ENCODE data around the gene LHX1.

LHX1 gene

DNA sequence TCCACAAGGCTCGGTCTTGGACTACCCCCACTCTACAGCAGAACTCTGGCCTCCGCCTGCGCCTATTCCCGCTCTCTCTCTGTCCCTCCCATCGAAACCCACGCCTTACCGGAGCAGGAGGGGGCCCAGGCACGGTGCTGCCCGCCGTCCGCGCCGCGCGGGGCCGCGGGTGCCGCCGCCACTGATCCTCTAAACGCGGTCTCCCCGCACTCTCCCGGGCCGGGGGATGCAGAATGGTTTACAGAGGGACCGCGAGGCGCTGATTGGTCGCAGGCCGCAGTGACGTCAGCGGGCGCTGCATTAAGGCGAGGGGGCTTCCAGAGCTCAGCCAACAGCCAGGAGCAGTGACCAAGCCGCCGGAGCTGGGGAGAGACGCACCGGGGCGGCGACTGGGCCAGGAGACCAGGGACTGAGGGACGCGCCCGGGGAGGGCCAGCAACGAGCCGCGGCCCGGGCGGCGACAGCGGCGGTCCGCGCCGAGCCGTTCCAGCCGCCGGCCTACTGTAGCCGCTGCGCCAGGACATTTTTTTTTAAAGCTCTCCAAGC, 747 bp upstream of the LHX1 start:
- H3K27ac ChIP-seq = no peak overlapping the region
- no peak for DNase-seq (ENCODE audit: low read depth, low spot score)

DNA sequence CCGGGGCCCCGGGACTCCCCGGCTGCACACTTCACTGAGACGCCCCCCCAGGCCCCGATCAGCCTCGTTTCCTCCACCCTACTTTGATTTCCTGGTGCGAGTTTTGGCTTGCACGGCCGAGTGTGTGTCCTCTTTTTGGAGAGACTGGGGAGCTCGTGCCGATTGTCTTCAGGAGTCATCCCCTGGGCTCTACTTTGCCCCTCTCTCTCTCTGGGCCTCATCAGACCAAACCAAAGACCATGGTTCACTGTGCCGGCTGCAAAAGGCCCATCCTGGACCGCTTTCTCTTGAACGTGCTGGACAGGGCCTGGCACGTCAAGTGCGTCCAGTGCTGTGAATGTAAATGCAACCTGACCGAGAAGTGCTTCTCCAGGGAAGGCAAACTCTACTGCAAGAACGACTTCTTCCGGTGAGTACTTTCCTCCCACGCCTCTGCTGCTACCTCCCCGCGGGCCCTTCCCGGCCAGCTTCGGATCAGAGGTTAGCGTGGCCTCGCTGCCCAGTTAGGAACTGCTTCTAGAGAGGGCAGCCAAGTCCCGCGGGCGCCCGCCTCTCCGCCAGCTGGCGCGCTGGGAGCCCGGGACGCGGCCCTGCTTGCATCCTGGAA, 787 bp downstream of the LHX1 start:
- DNase-seq (ENCODE audit: low read depth, low spot score) = no peak
- no peak overlapping the region for H3K27ac ChIP-seq

DNA sequence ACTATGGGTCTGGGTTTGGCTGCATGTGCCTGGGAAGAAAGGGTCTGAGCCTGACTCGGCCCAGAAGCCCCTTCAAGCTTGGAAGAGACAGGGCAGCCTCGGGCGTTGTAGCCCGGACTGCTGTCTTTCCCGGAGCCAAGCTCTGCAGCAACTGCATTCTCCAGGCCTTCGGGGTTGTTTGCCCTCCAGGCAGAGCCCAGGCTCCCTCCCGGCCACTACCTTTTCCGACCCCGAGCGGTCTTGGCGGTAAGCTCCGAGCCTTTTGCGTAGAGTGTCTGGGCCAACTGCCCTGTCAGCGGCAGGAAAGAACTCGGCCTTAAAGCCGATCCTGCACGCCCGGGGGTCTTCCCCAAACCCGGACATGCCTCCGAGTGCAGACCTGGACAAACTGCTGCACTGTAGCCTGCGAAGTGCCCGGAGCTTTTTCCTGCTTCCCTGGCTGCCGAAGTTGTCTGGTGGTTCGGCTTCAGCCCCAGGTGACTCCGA, 1.3 kb downstream of the LHX1 start:
- H3K27ac ChIP-seq = no peak overlapping the region
- no peak for DNase-seq (ENCODE audit: low read depth, low spot score)

DNA sequence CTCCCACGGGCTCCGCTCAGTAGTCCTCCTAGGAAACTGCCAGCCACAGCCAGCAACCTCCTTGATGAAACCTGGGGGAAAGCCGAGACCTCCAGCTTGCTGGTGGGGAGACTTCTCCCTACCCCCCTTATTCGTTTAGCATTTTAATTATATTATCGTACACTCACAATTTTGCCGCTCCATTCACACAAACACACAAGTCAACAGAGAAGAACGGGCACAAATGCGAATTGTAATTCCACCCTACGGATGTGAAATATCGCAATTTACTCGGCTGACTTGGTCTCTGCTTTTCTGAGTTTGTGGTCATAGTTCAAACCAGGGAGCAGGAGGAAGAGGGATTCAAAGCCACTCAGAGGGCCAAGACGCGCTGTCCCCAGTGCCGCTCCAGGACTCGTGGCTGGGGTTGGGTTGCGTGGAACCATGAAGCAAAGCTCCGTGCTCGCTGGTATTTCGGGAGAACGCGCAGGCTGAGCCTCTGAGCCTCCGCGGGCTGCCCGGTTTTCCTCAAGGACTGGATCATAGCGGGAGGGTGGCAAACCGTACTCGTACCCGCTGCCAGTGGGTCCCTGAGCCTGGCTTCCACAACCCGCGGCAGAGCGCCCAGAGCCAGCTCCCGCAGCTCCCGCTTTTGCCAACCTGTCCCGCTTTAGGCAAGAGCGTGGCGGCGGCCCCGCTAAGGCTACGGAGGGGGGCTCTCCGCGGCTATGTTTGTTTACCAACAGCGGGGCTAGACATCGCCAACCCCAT, 2.0 kb downstream of the LHX1 start:
- no peak overlapping the region for H3K27ac ChIP-seq
- no peak for DNase-seq (ENCODE audit: low read depth, low spot score)

DNA sequence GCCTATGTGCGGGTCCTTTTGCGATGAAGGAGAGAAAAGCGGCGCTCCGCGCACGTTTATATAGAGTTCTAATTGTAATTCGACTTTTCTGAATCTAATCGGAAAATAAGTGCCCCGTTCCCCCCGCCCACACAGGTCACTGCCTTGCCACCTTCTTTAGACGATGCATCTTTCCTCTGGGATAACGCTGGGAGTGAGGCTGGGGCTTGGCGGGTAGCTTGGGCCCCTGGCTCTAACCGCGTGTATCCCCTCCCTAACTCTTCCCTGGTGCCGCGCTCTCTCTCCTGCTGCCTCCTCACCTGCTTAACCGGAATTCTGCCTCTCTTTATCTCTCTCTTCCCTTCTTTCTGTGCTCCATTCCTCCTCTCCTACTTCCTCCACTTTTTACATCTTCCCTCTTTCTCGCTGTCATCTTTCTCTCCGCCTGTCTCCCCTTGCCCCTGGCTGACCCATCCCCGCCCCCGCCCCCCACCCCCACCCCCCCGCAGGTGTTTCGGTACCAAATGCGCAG, 2.6 kb downstream of the LHX1 start:
- DNase-seq (ENCODE audit: low read depth, low spot score) = no peak
- no peak overlapping the region for H3K27ac ChIP-seq

DNA sequence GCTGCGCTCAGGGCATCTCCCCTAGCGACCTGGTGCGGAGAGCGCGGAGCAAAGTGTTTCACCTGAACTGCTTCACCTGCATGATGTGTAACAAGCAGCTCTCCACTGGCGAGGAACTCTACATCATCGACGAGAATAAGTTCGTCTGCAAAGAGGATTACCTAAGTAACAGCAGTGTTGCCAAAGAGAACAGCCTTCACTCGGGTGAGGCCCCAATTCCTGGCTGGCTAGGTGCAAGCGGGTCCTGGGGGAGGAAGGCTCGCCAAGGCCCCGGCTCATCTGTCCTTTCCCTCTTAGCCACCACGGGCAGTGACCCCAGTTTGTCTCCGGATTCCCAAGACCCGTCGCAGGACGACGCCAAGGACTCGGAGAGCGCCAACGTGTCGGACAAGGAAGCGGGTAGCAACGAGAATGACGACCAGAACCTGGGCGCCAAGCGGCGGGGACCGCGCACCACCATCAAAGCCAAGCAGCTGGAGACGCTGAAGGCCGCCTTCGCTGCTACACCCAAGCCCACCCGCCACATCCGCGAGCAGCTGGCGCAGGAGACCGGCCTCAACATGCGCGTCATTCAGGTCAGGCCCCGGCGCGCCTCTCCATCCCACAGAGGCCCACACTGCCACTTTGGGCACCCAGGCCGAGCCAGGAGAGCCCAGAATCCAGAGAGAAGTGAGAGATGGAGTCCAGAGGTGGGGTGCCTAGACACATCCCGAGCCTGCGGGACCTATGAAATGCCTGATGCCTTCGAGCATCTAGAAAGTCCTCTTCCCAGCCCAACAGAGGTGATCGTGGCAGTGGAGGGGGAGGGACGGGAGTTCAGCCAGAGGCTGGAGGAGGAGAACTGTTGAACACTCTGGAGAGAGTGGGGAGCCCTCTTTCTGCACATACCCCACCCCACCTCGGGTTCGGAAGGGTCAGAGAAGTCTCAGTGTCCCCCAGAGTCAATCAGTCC, 3.3 kb downstream of the LHX1 start:
- no peak for DNase-seq (ENCODE audit: low read depth, low spot score)
- no peak overlapping the region for H3K27ac ChIP-seq

DNA sequence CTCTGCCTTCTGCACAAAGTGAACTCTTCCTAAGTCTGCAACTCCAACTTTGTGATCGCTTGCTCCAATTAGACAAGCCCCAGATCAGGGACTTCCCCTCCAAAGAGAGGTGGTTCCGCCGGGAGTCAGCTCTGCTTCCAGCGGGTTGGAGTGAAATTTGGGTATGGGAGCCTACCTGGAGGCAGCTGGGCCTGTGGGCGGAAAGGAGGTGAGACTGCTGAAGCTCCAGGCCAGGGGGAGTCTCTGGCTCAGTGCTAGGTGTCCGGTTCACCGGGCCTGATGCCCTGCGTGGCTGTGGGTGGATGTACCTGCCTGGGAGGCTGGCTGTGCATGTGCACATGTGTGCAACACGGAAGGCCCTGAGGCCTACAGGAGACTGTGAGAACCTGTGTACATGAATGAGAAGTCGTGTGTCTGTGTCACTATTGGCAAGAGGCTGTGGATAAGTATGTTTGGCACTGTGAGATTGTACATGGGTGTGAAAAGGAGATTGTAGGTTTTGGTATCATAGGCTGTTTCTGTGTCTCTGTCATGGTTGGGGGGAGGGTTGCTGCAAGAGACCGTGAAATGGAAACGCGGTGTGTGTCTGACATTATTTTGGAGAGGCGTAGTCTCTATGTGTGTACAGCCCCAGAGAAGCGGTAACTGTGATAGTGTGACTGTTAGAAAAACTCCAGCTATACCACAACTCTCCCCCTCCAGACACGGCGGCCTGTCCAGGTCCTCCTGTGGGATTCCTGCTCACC, 4.2 kb downstream of the LHX1 start:
- H3K27ac ChIP-seq = no peak overlapping the region
- no peak for DNase-seq (ENCODE audit: low read depth, low spot score)

DNA sequence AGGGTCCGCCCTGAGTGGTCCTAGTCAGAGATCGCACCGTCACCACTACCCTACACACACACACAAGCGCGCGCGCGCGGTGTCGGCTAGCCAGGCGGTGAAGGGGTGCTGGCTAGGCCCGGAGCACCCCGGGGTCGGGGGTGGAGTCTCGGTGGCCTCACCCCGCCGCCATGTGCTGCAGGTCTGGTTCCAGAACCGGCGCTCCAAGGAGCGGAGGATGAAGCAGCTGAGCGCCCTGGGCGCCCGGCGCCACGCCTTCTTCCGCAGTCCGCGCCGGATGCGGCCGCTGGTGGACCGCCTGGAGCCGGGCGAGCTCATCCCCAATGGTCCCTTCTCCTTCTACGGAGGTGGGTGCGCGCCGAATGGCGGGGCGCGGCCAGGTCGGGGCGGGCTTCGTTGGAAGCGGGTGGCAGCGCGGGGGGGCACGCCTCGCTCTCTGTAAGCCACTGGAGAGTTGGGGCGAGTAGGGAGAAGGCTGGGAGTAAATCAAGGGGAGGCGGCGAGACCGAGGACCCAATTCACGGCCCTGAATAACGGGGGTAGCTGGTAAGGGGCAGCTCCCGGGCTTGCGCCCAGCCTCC, 4.8 kb downstream of the LHX1 start:
- DNase-seq (ENCODE audit: low read depth, low spot score) = no peak
- H3K27ac ChIP-seq = no peak overlapping the region

DNA sequence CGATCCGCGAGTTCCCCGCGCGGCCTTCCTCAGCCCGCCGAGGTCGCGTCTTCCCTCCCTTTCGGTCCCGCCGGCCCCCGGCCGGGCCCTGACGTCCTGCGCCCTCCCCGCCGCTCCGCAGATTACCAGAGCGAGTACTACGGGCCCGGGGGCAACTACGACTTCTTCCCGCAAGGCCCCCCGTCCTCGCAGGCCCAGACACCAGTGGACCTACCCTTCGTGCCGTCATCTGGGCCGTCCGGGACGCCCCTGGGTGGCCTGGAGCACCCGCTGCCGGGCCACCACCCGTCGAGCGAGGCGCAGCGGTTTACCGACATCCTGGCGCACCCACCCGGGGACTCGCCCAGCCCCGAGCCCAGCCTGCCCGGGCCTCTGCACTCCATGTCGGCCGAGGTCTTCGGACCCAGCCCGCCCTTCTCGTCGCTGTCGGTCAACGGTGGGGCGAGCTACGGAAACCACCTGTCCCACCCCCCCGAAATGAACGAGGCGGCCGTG, 5.4 kb downstream of the LHX1 start:
- no peak overlapping the region for H3K27ac ChIP-seq
- no peak for DNase-seq (ENCODE audit: low read depth, low spot score)

DNA sequence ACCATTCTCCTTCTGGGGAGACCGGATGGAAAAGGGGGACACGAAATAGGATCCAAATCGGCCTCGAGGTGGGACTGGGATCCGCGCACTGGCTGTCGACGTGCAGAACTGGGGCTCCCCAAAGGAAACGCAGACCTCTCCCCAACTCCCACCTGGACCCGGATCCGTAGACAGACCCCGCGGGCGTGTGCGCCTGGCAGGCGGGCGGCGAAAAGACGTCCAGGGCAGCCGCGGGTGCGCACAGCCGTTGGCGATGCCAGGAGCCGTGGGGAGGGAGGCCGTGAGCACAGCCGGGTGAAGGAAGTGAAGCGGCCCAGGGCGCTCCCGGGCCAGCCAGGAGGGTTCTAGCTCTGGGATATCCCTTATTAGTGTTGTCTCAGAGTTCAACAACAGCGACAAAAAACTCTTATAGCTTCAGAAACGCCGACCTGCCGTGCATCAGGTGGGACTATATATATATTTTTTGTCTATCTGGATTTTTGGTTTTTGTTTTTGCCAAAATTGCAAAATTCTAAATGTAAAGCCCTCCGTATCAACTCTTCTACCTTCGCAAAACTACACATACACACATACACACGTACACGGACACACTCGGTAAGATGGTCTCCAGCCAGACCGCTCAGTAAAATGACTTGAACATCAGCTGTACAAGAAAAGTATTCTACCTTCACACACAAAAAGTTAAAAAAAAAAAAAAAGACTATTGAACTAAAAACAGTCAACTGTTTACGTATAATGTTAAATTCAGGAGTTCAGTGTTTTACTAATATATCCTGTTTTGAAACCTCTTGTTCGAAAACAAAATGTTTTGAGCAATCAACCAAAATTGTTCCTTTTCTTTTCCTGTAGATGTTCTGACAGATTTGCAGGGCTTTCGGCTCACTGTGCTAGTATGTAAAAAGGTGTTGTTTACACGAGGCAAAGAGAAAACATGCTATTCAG, 6.2 kb downstream of the LHX1 start:
- no peak for DNase-seq (ENCODE audit: low read depth, low spot score)

DNA sequence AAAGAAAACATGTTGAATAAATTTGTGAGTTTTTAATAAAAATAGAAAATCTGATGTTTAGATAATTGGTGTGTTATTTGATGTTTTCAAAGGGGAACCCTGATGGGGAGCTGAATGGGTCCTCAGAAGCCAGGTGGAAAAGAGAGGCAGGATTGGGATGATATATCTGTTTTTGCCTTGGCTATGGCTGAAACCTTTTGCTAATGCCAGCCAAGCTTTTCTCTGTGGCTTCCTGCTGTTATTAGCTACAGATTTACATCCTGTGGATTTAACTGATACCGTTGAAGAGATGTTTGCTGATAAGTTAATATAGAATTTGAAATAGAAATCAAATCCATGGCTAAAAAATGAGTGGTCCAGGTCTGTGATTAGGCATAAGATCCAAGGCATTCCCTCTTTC, 7.3 kb downstream of the LHX1 start:
- H3K27ac ChIP-seq = no peak overlapping the region
- DNase-seq (ENCODE audit: low read depth, low spot score) = no peak

More for the DNA sequence above, 6.2 kb downstream of the LHX1 start:
- no peak overlapping the region for H3K27ac ChIP-seq

DNA sequence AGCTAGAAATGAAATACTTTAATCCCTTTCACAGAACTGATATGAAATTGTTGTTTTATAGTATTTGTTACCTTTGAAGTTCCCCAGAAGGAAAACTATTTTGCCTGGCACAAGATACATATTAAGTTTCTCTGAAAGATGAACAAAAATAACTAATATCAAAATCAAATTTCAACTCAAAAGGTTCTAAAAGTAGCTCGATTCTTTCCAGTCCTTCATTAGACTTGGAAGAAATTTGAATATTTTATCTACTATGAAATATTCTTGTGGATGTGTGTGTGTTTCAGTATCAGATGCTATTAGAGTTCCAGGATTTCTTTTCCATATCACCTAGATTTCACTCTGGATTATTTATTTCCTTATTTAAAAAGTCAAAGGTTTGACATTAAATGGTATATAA, 7.9 kb downstream of the LHX1 start:
- no peak overlapping the region for H3K27ac ChIP-seq
- DNase-seq (ENCODE audit: low read depth, low spot score) = no peak

DNA sequence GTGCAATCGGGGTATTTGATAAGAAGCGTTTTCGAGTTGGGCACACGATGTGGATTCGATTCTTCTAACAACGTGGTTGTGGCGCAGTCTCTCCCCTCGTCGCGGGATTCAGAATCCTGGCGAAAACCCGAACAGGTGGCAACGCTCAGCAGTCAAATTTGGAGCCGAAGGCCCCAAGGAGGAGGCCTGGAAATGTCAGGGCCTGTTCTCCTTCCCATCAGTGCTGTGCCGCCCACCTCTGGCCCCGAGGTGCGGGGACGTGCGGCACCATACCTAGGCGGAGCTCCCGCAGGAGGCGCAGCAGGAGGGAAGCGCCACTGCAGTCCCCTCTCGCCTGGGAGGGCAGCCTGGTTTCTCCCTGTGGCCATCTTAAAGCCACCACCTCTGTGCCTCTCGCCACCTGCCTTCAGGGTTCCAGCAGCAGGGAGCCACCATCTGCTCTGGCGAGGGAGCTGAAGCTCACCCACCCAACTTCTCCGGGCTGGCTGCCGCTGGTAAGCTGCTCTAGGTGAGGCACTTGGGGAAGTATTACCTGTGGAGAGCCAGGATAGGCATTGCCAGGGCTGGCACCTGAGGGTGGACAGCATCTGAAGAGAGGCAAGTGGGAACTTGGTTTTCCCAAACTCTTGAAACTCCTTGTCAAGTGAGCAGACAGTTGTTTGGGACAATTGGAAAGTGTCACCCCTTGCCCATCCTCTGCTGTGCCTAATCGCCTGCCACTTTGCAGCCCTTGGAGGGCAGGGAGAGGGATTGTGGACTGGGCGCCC, 8.9 kb downstream of the LHX1 start:
- no peak overlapping the region for H3K27ac ChIP-seq
- no peak for DNase-seq (ENCODE audit: low read depth, low spot score)

DNA sequence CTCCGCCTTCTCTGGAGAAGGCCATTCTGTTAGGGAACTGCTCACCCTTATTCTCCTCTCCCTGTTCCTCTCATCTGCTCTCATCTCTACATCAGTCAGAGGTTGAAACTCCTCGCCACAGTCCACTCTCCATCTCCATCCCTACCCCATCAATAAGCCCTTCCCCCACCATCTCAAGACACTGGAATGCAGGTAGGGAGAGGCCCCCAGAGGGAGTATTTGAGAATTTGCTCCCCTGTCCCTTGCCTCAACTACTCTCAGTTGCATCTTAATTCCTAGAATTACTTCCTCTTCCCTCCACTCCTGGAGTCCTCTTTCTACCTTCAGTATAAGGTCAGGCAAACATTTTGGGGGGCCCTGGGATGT, 9.4 kb downstream of the LHX1 start:
- no peak for DNase-seq (ENCODE audit: low read depth, low spot score)
- no peak overlapping the region for H3K27ac ChIP-seq

DNA sequence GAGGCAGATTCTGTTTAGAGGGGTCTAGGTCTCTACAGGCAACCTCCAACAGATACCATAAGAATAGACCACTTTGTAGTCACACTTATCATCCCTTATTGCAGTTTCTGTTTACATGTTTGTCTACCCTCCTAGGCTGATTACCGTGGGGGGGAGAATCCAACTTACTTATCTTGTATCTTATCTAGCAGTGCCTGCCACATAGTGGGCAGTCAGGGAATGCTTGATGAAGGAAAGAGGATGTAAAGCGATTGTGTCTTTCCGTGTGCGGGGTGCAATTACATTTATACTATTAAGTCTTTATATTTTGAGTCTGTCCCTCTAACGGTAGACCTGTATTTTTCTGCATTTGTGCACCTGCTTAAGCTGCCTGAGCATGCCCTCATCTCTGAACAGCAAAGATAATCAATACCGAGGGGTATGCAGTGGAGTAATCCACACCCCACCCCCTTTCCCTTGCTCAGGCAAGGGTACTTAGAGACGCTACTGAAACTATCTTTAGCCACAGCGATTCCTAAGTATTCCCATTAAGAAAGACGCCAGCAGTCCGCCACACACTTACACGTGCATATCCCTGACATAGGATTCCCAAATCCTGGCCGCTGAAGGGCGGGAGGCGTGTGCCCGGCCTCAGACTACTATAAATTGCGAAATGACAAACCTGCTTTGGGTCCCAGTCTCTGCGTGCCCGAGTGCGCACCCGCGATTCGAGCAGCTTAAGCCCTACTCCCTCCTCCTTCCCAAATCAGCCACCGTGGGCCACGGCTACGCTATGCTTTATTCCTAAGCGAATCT, 10.8 kb downstream of the LHX1 start:
- H3K27ac ChIP-seq = no peak overlapping the region
- no peak for DNase-seq (ENCODE audit: low read depth, low spot score)

DNA sequence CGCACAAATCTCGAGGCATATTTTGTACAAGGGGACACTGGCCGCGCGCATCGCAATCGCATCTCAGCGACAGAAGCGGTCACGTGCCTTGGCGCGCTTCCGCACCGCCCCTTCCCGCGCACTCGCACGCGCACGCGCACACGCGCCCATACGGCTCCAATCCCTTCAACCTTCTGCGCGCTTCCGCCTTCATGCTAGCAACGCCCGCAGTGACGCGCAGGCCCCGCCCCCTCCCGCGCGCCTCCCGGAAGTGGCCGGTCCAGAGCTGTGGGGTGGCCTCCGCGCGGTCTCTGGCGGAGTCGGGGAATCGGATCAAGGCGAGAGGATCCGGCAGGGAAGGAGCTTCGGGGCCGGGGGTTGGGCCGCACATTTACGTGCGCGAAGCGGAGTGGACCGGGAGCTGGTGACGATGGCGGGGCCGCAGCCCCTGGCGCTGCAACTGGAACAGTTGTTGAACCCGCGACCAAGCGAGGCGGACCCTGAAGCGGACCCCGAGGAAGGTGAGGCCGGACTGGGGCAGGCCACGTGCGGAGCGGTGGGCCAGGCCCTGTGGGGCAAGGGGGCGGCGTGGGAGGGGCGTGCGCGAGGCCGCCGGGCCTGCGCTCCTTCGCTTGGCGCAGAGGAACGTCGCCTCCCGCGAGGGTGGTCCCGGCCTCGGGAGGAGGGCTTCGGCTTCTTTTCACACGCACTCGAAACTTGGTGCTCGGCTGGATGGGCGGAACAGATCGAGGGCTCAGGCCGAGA, 11.6 kb downstream of the LHX1 start, which contains the start of gene AATF:
Gene AATF (plus strand): TSS at position 238 of the 744 bp plus-strand sequence. CDS start 172 bp downstream, at position 410.
- H3K27ac ChIP-seq = peak within 1 kb of the TSS; percentile 65

More for the DNA sequence above, 11.6 kb downstream of the LHX1 start, which contains the start of gene AATF:
- peak; percentile 68 for DNase-seq (ENCODE audit: low read depth, low spot score)
